Activated T-cell treated with anti-CD3 and anti-CD28 coated beads, Interleukin-2, amount 50 U/mL, for 48 hours (primary cell): Measurements from ENCODE around the gene SERPINB8.
"Not testable (repeated sequence)": the region's sequence is repeated elsewhere in the genome, so short reads cannot be mapped to it uniquely, and the experiment has no call there.

Experiments used
- DNase-seq, 2 experiments: peaks; one replicate each; pipeline ENCODE4 v3.0.0-alpha.2; 2020

Gene SERPINB8

GRCh38 chr18:63969942-63970808 is at the start of gene SERPINB8:
Gene SERPINB8, plus strand, starts transcription at chr18:63970081. Its CDS starts 8,228 bp downstream, at chr18:63978309.
- DNase-seq: peak; percentile 81 to 85

- no peak for DNase-seq
Observed at GRCh38 chr18:63922049-63922448, 47.8 kb upstream of the SERPINB8 start.

GRCh38 chr18:63924551-63924950 is 45.3 kb upstream of the SERPINB8 start:
- no peak for DNase-seq

- no peak for DNase-seq
Observed at GRCh38 chr18:63928331-63928730, 41.5 kb upstream of the SERPINB8 start.

- DNase-seq: not testable (repeated sequence)
Observed at GRCh38 chr18:63929369-63929768, 40.5 kb upstream of the SERPINB8 start.

GRCh38 chr18:63930773-63931354 is 39.0 kb upstream of the SERPINB8 start:
- DNase-seq: no peak

GRCh38 chr18:63936156-63936931 is 33.5 kb upstream of the SERPINB8 start:
- DNase-seq: peak; percentile 63 to 68

GRCh38 chr18:63936932-63937393 is 32.9 kb upstream of the SERPINB8 start:
- DNase-seq: no peak

GRCh38 chr18:63940008-63940407 is 29.9 kb upstream of the SERPINB8 start:
- no peak for DNase-seq

- not testable (repeated sequence) for DNase-seq
Observed at GRCh38 chr18:63940543-63941050, 29.3 kb upstream of the SERPINB8 start.

GRCh38 chr18:63947051-63947790 is 22.7 kb upstream of the SERPINB8 start:
- DNase-seq: no peak

- peak; percentile 73 to 82 for DNase-seq
Observed at GRCh38 chr18:63949068-63949737, 20.7 kb upstream of the SERPINB8 start, which contains the start of gene HMSD. Gene HMSD, plus strand, starts transcription at chr18:63949301. Its CDS starts 4,155 bp downstream, at chr18:63953456.

- DNase-seq: peak; percentile 42
Observed at GRCh38 chr18:63951302-63951705, 18.6 kb upstream of the SERPINB8 start.

GRCh38 chr18:63953811-63954210 is 16.1 kb upstream of the SERPINB8 start:
- DNase-seq: no peak

- no peak for DNase-seq
Observed at GRCh38 chr18:63956755-63957154, 13.1 kb upstream of the SERPINB8 start.

GRCh38 chr18:63960891-63961290 is 9.0 kb upstream of the SERPINB8 start:
- DNase-seq: no peak

GRCh38 chr18:63961435-63961980 is 8.4 kb upstream of the SERPINB8 start:
- no peak for DNase-seq

GRCh38 chr18:63962137-63962536 is 7.7 kb upstream of the SERPINB8 start:
- DNase-seq: no peak

GRCh38 chr18:63963615-63964256 is 6.1 kb upstream of the SERPINB8 start:
- DNase-seq: peak; percentile 37 to 52

- DNase-seq: no peak
Observed at GRCh38 chr18:63964908-63965307, 5.0 kb upstream of the SERPINB8 start.
